Tibial artery (tissue), 4 donors: ENCODE data around the gene C19orf81.

Source experiments
- DNase-seq, 2 donors: peaks; one replicate each; pipeline ENCODE4 v3.0.0-alpha.2; 2019
- H3K27ac ChIP-seq, 2 donors: fragments of 200-600 bp; sonication (generic) in 1 of 2; 1 replicate in 1 of 2; 2 replicates in 1 of 2; pipeline ENCODE4 v1.5.1; 2018 to 2019; ENCODE audit warnings: mild to moderate bottlenecking in 1 of 2
- H3K27me3 ChIP-seq, 2 donors: fragments of 200-600 bp; sonication (generic) in 1 of 2; one replicate each; pipeline versions ENCODE4 v1.5.1 to v1.6.0; 2016 to 2019
- H3K36me3 ChIP-seq, 3 donors: fragments of 200-600 bp; sonication (generic) in 2 of 3; one replicate each; pipeline ENCODE4 v1.5.1; 2016 to 2019; ENCODE audit warnings: mild to moderate bottlenecking in 2 of 3
- H3K4me1 ChIP-seq, 4 donors: fragments of 200-600 bp; sonication (generic) in 2 of 4; 1 replicate in 3 of 4; 2 replicates in 1 of 4; pipeline ENCODE4 v1.5.1; 2016 to 2019
- H3K4me3 ChIP-seq, 2 donors: fragments of 200-600 bp; sonication (generic) in 1 of 2; 1 replicate in 1 of 2; 2 replicates in 1 of 2; pipeline ENCODE4 v1.5.1; 2018 to 2019; ENCODE audit warnings: mild to moderate bottlenecking in 2 of 2
- H3K9me3 ChIP-seq, 3 donors: fragments of 200-600 bp; sonication (generic) in 1 of 3; one replicate each; pipeline ENCODE4 v1.5.1; 2016 to 2019
- CTCF ChIP-seq, 2 experiments: fragments of 200-600 bp in 1 of 2; fragments of 450-650 bp in 1 of 2; IDR thresholded peaks; one replicate each; pipeline ENCODE4 v1.5.1; 2017 to 2019; ENCODE audit warnings: antibody characterized with exemption in 2 of 2, mild to moderate bottlenecking in 1 of 2, moderate library complexity in 1 of 2
- intact Hi-C: fragments of 100-400 bp; cut with DNase I; formaldehyde crosslinking; loops from one replicate; pipeline ENCODE4 v1.15.0; 2023; ENCODE audit warnings: low total_unique reads

The C19orf81 gene

GRCh38 chr19:50666346-50667176, 17.3 kb downstream of the C19orf81 start:
- no peak for DNase-seq
- H3K27ac ChIP-seq, result no peak overlapping the region
- TF ChIP-seq CTCF (IDR thresholded peaks at IDR 0.05), result no peak
- no peaks in the 10 kb centered on the region for H3K36me3 ChIP-seq
- H3K4me3 ChIP-seq, result no peak overlapping the region
- H3K27me3 ChIP-seq, result peaks cover 7 to 73% of the 10 kb centered on the region in 2 donors
- intact Hi-C loops, result no loop called here
- H3K4me1 ChIP-seq, result peaks cover 0 to 27% (median 14%) of the 10 kb centered on the region in 4 donors
- H3K9me3 ChIP-seq, result no peaks in the 10 kb centered on the region

GRCh38 chr19:50667177-50667758, 18.0 kb downstream of the C19orf81 start:
- no peak overlapping the region for H3K27ac ChIP-seq
- no peaks in the 10 kb centered on the region for H3K36me3 ChIP-seq
- no peak overlapping the region for H3K4me3 ChIP-seq
- peaks cover 0 to 27% (median 14%) of the 10 kb centered on the region in 4 donors for H3K4me1 ChIP-seq
- no peak for DNase-seq
- intact Hi-C loops, result no loop called here
- no peak for TF ChIP-seq CTCF (IDR thresholded peaks at IDR 0.05)
- H3K27me3 ChIP-seq, result peaks cover 7 to 72% of the 10 kb centered on the region in 2 donors
- H3K9me3 ChIP-seq, result no peaks in the 10 kb centered on the region

DNA sequence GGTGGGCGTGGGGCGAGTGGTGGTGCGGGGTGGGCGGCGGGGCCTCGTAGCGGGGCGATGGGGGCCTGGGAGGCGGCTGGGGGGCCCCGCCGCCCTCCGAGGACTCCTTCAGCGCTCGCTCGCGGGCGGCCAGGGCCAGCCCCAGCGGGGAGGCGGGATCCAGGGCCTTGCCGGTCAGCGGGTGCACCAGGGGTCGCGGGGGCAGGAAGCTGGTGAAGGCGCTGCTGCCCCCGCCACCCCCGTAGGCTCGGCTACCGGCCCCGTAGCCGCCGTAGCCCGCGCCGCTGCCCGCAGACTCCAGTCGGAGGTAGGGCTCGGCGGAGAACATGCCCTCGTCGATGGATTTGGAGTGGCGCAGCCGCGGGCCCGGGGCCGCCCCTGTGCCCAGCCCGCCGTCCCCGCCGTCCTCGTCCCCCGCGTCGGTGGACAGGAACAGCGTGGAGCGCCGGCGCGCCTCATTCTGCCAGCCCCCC, 18.6 kb downstream of the C19orf81 start:
- no peak for DNase-seq
- Histone ChIP-seq H3K36me3 (no peaks in the 10 kb centered on the region), H3K4me3 (no peak overlapping the region), H3K27me3 (peaks cover 7 to 72% of the 10 kb centered on the region in 2 donors), H3K27ac (no peak overlapping the region), H3K4me1 (peaks cover 0 to 27% (median 14%) of the 10 kb centered on the region in 4 donors), H3K9me3 (no peaks in the 10 kb centered on the region)
- no peak for TF ChIP-seq CTCF (IDR thresholded peaks at IDR 0.05)
- intact Hi-C loops, result no loop called here

GRCh38 chr19:50668416-50668815, 19.2 kb downstream of the C19orf81 start:
- no peaks in the 10 kb centered on the region for H3K36me3 ChIP-seq
- H3K27ac ChIP-seq, result no peak overlapping the region
- DNase-seq, result no peak
- H3K9me3 ChIP-seq, result no peaks in the 10 kb centered on the region
- H3K4me3 ChIP-seq, result no peak overlapping the region
- peaks cover 0 to 27% (median 14%) of the 10 kb centered on the region in 4 donors for H3K4me1 ChIP-seq
- no peak for TF ChIP-seq CTCF (IDR thresholded peaks at IDR 0.05)
- intact Hi-C loops, result no loop called here
- H3K27me3 ChIP-seq, result peaks cover 7 to 73% of the 10 kb centered on the region in 2 donors

- Histone ChIP-seq H3K4me1 (peaks cover 0 to 27% (median 14%) of the 10 kb centered on the region in 4 donors), H3K4me3 (no peak overlapping the region), H3K27me3 (peaks cover 7 to 75% of the 10 kb centered on the region in 2 donors), H3K9me3 (no peaks in the 10 kb centered on the region), H3K36me3 (no peaks in the 10 kb centered on the region), H3K27ac (no peak overlapping the region)
- TF ChIP-seq CTCF (IDR thresholded peaks at IDR 0.05), result no peak
- DNase-seq, result no peak
- intact Hi-C loops, result no loop called here
These were observed 19.6 kb downstream of the C19orf81 start for GRCh38 chr19:50668879-50669278.
